GM23338 (cell line): Measurements from ENCODE around the gene CAPN15. TPM values are rescaled to one million over a fixed set of nuclear protein-coding genes. Genes with fewer than 3 reads are reported as not detected.

Source experiments
- ETS1 ChIP-seq: IDR thresholded peaks from 2 replicates; pipeline ENCODE4 v1.6.1; 2016; ENCODE audit warnings: antibody characterized with exemption
- EZH2phosphoT487 ChIP-seq: fragments of 200-600 bp; sonication (generic); IDR thresholded peaks from one replicate; pipeline ENCODE4 v1.8.1; 2018; ENCODE audit warnings: antibody characterized with exemption; ENCODE audit not compliant: unreplicated experiment
- POLR2AphosphoS5 ChIP-seq: IDR thresholded peaks from 2 replicates; pipeline ENCODE4 v1.6.1; 2016; ENCODE audit warnings: antibody characterized with exemption, low read depth
- REST ChIP-seq: IDR thresholded peaks from one replicate; pipeline ENCODE4 v1.6.1; 2018; ENCODE audit warnings: antibody characterized with exemption; ENCODE audit not compliant: unreplicated experiment
- ZNF462 ChIP-seq: fragments of 250-450 bp; sonication (Bioruptor Pico); IDR thresholded peaks from 2 replicates; pipeline ENCODE4 v1.5.0; 2020; ENCODE audit warnings: mild to moderate bottlenecking, moderate library complexity
- polyA plus RNA-seq: library from polyadenylated mRNA; unstranded; fragments of >200 nt; fragmentation: Nextera tagmentation; extraction: Ambion mirVana; gene quantifications from 2 replicates; pipeline ENCODE4 v1.2.1, GENCODE V29; 2016
- total RNA-seq: library from RNA; depleted of rRNA; stranded (reverse); fragments of >200 nt; shearing (Covaris generic); gene quantifications from 2 replicates; pipeline ENCODE4 v1.2.3, GENCODE V29; 2014

The CAPN15 gene
- total and polyA plus RNA-seq, 2 experiments from 2014 or later, result 27.3 to 164 TPM

GRCh38 chr16:569445-570254 is 42.1 kb downstream of the CAPN15 start, which contains the start of gene PIGQ (continued):
- no peak for TF ChIP-seq ZNF462 (CRISPR knock-in tag)
- no peak for TF ChIP-seq ETS1
- TF ChIP-seq REST, result no peak
- TF ChIP-seq POLR2AphosphoS5, result no peak
- TF ChIP-seq EZH2phosphoT487, result no peak
